Endothelial cell of umbilical vein (primary cell): ENCODE measurements around the gene ALG6. TPM values are rescaled to one million over a fixed set of nuclear protein-coding genes. Genes with fewer than 3 reads are reported as not detected.
"Not testable (repeated sequence)": the region's sequence is repeated elsewhere in the genome, so short reads cannot be mapped to it uniquely, and the experiment has no call there.

Experiments
- BruUV-seq: library from RNA; stranded (reverse); fragments of 400-500 nt; replicated peaks from 2 replicates; lab custom pipeline; 2021; lab: Mats Ljungman, UMichigan
- CTCF ChIA-PET: fragments of 300-600, 350-600 bp; sonication (Branson Sonifier 250); formaldehyde crosslinking; loops from one replicate; lab custom pipeline; 2021; ENCODE audit warnings: antibody characterized with exemption, inconsistent platforms; lab: Charles Lee
- POLR2A ChIA-PET: fragments of 300-600, 350-600 bp; sonication (Branson Sonifier 250); formaldehyde crosslinking; loops from one replicate; lab custom pipeline; 2021; ENCODE audit warnings: antibody characterized with exemption, inconsistent platforms; lab: Charles Lee
- DNase-seq: peaks from one replicate; pipeline ENCODE4 v3.0.0-alpha.2; 2011; ENCODE audit warnings: low read depth, low spot score
- FAIRE-seq: peaks from 2 replicates; lab custom pipeline; 2011; peaks lifted over from hg19 to GRCh38; lab: Jason Lieb, UNC
- H2AFZ ChIP-seq: 2 replicates; pipeline ENCODE4 v1.6.0; 2012; ENCODE audit warnings: low read depth, low read length, control low read depth, inconsistent platforms
- H3K27ac ChIP-seq: 2 replicates; pipeline ENCODE4 v1.5.1; 2011; ENCODE audit warnings: low read depth, mild to moderate bottlenecking, control low read depth, low read length, moderate library complexity; ENCODE audit not compliant: insufficient read depth
- H3K27me3 ChIP-seq, 2 experiments: 2 replicates each; pipeline versions ENCODE4 v1.6.0 to v1.6.1; 2011; ENCODE audit warnings: low read length in 2 of 2, mixed read lengths in 1 of 2; ENCODE audit not compliant: control insufficient read depth in 2 of 2, insufficient read depth in 2 of 2
- H3K36me3 ChIP-seq, 2 experiments: 2 replicates in 1 of 2; 3 replicates in 1 of 2; pipeline ENCODE4 v1.5.1; 2011; ENCODE audit warnings: low read length in 2 of 2, mild to moderate bottlenecking in 1 of 2, moderate library complexity in 1 of 2; ENCODE audit not compliant: control insufficient read depth in 2 of 2, insufficient read depth in 2 of 2; ENCODE audit errors: extremely low read depth in 1 of 2
- H3K4me1 ChIP-seq: 3 replicates; pipeline ENCODE4 v1.5.1; 2011; ENCODE audit warnings: mild to moderate bottlenecking, low read length; ENCODE audit not compliant: control insufficient read depth, insufficient read depth; ENCODE audit errors: extremely low read depth
- H3K4me2 ChIP-seq: 2 replicates; pipeline ENCODE4 v1.6.1; 2011; ENCODE audit warnings: low read length, control low read depth, mixed read lengths; ENCODE audit not compliant: insufficient read depth
- H3K4me3 ChIP-seq, 3 experiments: fragments of 200-600 bp in 1 of 3; sonication (generic), shearing (Covaris generic) in 1 of 3; replicated peaks in 1 of 3; 2 replicates each; pipeline ENCODE4 v1.5.1; 2011 to 2016; ENCODE audit warnings: control low read depth in 3 of 3, low read length in 3 of 3, mild to moderate bottlenecking in 2 of 3, inconsistent platforms in 1 of 3, low read depth in 1 of 3, moderate library complexity in 1 of 3; ENCODE audit not compliant: insufficient read depth in 1 of 3
- H3K79me2 ChIP-seq: 2 replicates; pipeline ENCODE4 v1.6.0; 2012; ENCODE audit warnings: low read length, inconsistent platforms; ENCODE audit not compliant: control insufficient read depth, insufficient read depth
- H3K9ac ChIP-seq: replicated peaks from 2 replicates; pipeline ENCODE3; 2011; ENCODE audit warnings: low read length, control low read depth; ENCODE audit not compliant: insufficient read depth; ENCODE audit errors: extremely low read depth
- H3K9me1 ChIP-seq: replicated peaks from 3 replicates; pipeline ENCODE4 v1.6.0; 2011; ENCODE audit warnings: mild to moderate bottlenecking, low read length; ENCODE audit not compliant: control insufficient read depth, insufficient read depth; ENCODE audit errors: extremely low read depth
- H3K9me3 ChIP-seq: replicated peaks from 2 replicates; pipeline ENCODE4 v1.5.1; 2012; ENCODE audit warnings: low read length, inconsistent platforms; ENCODE audit not compliant: control insufficient read depth, insufficient read depth
- H4K20me1 ChIP-seq: replicated peaks from 2 replicates; pipeline ENCODE3; 2011; ENCODE audit warnings: mild to moderate bottlenecking, low read length; ENCODE audit not compliant: control insufficient read depth, insufficient read depth; ENCODE audit errors: extremely low read depth
- EZH2 ChIP-seq: IDR thresholded peaks from 2 replicates; pipeline ENCODE4 v1.6.1; 2012; ENCODE audit warnings: borderline replicate concordance, low read depth, mild to moderate bottlenecking, moderate library complexity, low read length, inconsistent platforms; ENCODE audit not compliant: severe bottlenecking
- FOS ChIP-seq: IDR thresholded peaks from 2 replicates; pipeline ENCODE4 v1.6.1; 2011; ENCODE audit warnings: mild to moderate bottlenecking, low read length, moderate library complexity, borderline replicate concordance; ENCODE audit not compliant: insufficient read depth
- GATA2 ChIP-seq: IDR thresholded peaks from 2 replicates; pipeline ENCODE4 v1.7.0; 2011; ENCODE audit warnings: low read depth, mild to moderate bottlenecking, moderate library complexity, mixed read lengths, low read length; ENCODE audit not compliant: insufficient read length, insufficient read depth
- JUN ChIP-seq: IDR thresholded peaks from 2 replicates; pipeline ENCODE4 v1.6.1; 2011; ENCODE audit warnings: borderline replicate concordance, low read depth; ENCODE audit not compliant: insufficient read length, insufficient read depth
- MYC ChIP-seq: IDR thresholded peaks from one replicate; pipeline ENCODE4 v1.6.1; 2011; ENCODE audit warnings: mild to moderate bottlenecking, low read depth, low read length
- POLR2A ChIP-seq: IDR thresholded peaks from 2 replicates; pipeline ENCODE4 v1.6.1; 2012; ENCODE audit warnings: low read depth, mild to moderate bottlenecking, control low read depth, low read length
- POLR2AphosphoS5 ChIP-seq: IDR thresholded peaks from 2 replicates; pipeline ENCODE4 v1.6.1; 2012; ENCODE audit warnings: low read depth, mild to moderate bottlenecking, control low read depth, low read length, moderate library complexity; ENCODE audit not compliant: insufficient read depth
- dilution Hi-C: fragments of 300-500 bp; cut with MboI; formaldehyde crosslinking; loops from one replicate; pipeline ENCODE4 v1.15.0; 2019; ENCODE audit warnings: low sequenced_read_pairs; ENCODE audit not compliant: extremely low pct_ligation_motif_present
- intact Hi-C: fragments of 100-400 bp; cut with micrococcal nuclease; formaldehyde crosslinking; loops from one replicate; pipeline ENCODE4 v1.10.0; 2022
- polyA plus RNA-seq, 4 experiments: library from polyadenylated mRNA; depleted of rRNA in 3 of 4; stranded (reverse) in 3 of 4; unstranded in 1 of 4; fragments of >200 nt; gene quantifications; 2 replicates each; pipeline versions ENCODE4 v1.2.1 to v1.2.3, GENCODE V29; 2011 to 2012; ENCODE audit warnings: missing spikeins in 1 of 4
- total RNA-seq: library from RNA; stranded (reverse); gene quantifications from 2 replicates; pipeline ENCODE4 v1.2.3, GENCODE V29; 2021
- TF ChIP-seq, protein P1 (sequence below): IDR thresholded peaks from 2 replicates; pipeline ENCODE4 v1.6.1; 2011; ENCODE audit not compliant: insufficient read depth, insufficient read length
- TF ChIP-seq, protein P2 (sequence below), 2 donors: IDR thresholded peaks; 1 replicate in 1 of 2; 2 replicates in 1 of 2; pipeline ENCODE4 v1.5.1; 2011; ENCODE audit warnings: low read length in 2 of 2, mild to moderate bottlenecking in 2 of 2, moderate library complexity in 2 of 2, control low read depth in 1 of 2, inconsistent platforms in 1 of 2, low read depth in 1 of 2; ENCODE audit not compliant: insufficient read depth in 1 of 2; ENCODE audit errors: extremely low read depth in 1 of 2

ALG6 gene
- total and polyA plus RNA-seq, 2 donors (not counting 3 experiments of a cell fraction or from before 2014, with no cell fraction given), result 14.4 to 17.3 TPM

DNA sequence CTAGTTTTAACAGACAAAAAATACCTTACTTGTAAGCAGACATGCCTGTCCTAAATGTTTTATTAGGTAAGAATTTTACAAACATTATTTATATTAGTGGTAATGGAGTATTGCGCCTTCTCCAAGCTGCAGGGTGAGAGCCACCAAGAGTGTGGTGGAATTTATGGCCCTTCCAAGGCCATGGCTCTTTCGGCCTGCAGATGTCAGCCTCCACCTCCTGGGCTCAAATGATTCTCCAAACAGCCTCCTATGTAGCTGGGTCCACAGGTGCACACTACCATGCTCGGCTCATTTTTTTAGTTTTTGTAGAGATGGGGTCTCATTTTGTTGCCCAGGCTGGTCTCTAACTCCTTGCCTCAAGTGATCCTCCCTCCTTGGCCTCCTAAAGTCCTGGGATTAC, 99.3 kb downstream of the ALG6 start:
- Histone ChIP-seq H3K9me1 (no peaks in the 10 kb centered on the region), H3K9me3 (peaks cover 2% of the 10 kb centered on the region), H2AFZ (no peak overlapping the region), H4K20me1 (no peaks in the 10 kb centered on the region), H3K4me3 (no peak overlapping the region), H3K79me2 (no peaks in the 10 kb centered on the region), H3K27me3 (no peaks in the 10 kb centered on the region), H3K4me1 (peaks cover 13% of the 10 kb centered on the region), H3K36me3 (no peaks in the 10 kb centered on the region), H3K27ac (no peak overlapping the region), H3K4me2 (no peak overlapping the region), H3K9ac (no peak overlapping the region)
- ChIA-PET POLR2A (interaction anchor here (0.7 kb wide), 1 partner anchor 848 kb away, joined by 3 read pairs; no protein-coding TSS in a partner anchor), CTCF (interaction anchor here (0.9 to 1.3 kb wide), 2 partner anchors 71 to 780 kb away, joined by 4 to 7 read pairs; no protein-coding TSS in a partner anchor)
- TF ChIP-seq POLR2AphosphoS5, result no peak
- TF ChIP-seq MYC, result no peak
- TF ChIP-seq FOS, result no peak
- TF ChIP-seq JUN, result no peak
- no peak for TF ChIP-seq EZH2
- TF ChIP-seq, protein P1, sequence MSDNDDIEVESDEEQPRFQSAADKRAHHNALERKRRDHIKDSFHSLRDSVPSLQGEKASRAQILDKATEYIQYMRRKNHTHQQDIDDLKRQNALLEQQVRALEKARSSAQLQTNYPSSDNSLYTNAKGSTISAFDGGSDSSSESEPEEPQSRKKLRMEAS, result no peak
- TF ChIP-seq GATA2, result no peak
- TF ChIP-seq, protein P2, sequence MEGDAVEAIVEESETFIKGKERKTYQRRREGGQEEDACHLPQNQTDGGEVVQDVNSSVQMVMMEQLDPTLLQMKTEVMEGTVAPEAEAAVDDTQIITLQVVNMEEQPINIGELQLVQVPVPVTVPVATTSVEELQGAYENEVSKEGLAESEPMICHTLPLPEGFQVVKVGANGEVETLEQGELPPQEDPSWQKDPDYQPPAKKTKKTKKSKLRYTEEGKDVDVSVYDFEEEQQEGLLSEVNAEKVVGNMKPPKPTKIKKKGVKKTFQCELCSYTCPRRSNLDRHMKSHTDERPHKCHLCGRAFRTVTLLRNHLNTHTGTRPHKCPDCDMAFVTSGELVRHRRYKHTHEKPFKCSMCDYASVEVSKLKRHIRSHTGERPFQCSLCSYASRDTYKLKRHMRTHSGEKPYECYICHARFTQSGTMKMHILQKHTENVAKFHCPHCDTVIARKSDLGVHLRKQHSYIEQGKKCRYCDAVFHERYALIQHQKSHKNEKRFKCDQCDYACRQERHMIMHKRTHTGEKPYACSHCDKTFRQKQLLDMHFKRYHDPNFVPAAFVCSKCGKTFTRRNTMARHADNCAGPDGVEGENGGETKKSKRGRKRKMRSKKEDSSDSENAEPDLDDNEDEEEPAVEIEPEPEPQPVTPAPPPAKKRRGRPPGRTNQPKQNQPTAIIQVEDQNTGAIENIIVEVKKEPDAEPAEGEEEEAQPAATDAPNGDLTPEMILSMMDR (IDR thresholded peaks at IDR 0.05; ENCODE audit: extremely low read depth in 1 of 2, insufficient read depth in 1 of 2, low read depth in 1 of 2, low read length in 2 of 2), result no peak
- no peak for TF ChIP-seq POLR2A
- BruUV-seq, result no TSS peak
- intact Hi-C loops (no loop called here), dilution Hi-C loops (no loop called here)
- FAIRE-seq, result no peak
- DNase-seq, result no peak

DNA sequence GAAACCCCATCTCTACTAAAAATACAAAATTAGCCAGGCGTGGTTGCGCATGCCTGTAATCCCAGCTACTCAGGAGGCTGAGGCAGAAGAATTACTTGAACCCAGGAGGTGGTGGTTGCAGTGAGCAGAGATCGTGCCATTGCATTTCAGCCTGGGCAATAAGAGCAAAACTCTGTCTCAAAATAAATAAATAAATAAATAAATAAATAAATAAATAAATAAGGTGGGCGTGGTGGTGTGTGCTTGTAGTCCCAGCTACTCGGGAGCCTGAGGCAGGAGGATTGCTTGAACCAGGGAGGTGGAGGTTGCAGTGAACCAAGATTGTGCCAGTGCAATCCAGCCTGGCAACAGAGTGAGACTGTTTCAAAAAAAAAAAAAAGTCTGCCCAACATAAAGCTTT, 101.3 kb downstream of the ALG6 start:
- BruUV-seq, H3K4me3 ChIP-seq, H3K9ac ChIP-seq, H3K79me2 ChIP-seq, H3K27me3 ChIP-seq, H2AFZ ChIP-seq, H3K9me3 ChIP-seq, FAIRE-seq, H3K4me1 ChIP-seq, intact Hi-C loops, H3K4me2 ChIP-seq, DNase-seq, dilution Hi-C loops, H3K36me3 ChIP-seq, POLR2A ChIA-PET, H3K27ac ChIP-seq, H4K20me1 ChIP-seq, H3K9me1 ChIP-seq: not testable (repeated sequence)
- CTCF ChIA-PET, result interaction anchor here (0.9 kb wide), 1 partner anchor 69 kb away, joined by 3 read pairs; no protein-coding TSS in a partner anchor
